SH-SY5Y (cell line): ENCODE measurements around the gene LRP1-AS.

ENCODE experiments used
- GATA2 ChIP-seq: IDR thresholded peaks from 2 replicates; pipeline ENCODE4 v1.6.1; 2011; ENCODE audit warnings: mild to moderate bottlenecking, low read depth, low read length
- GATA3 ChIP-seq: IDR thresholded peaks from 2 replicates; pipeline ENCODE4 v1.6.1; 2011; ENCODE audit warnings: low read depth, mild to moderate bottlenecking, low read length, moderate library complexity

- TF ChIP-seq GATA3 = no peak
- TF ChIP-seq GATA2 = no peak
Measured at GRCh38 chr12:57156701-57157403, 9.4 kb upstream of the LRP1-AS start.
